SK-N-SH (cell line): Measurements from ENCODE around the gene CADM2. TPM values are rescaled to one million over a fixed set of nuclear protein-coding genes. Genes with fewer than 3 reads are reported as not detected.

Source experiments
- CTCF ChIA-PET: fragments of 300-600, 350-600 bp; formaldehyde crosslinking; extraction: SDS; loops from one replicate; lab custom pipeline; 2021; lab: Yijun Ruan, JAX
- POLR2A ChIA-PET: fragments of 350-600 bp; sonication (Branson Sonifier 250); formaldehyde crosslinking; extraction: SDS; loops from one replicate; lab custom pipeline; 2020; ENCODE audit warnings: antibody characterized with exemption, inconsistent platforms; lab: Yijun Ruan, JAX
- DNase-seq: peaks from one replicate; pipeline ENCODE4 v3.0.0; 2012
- H2AFZ ChIP-seq: fragments of 200-600 bp; sonication (generic); 2 replicates; pipeline ENCODE4 v1.8.1; 2016; ENCODE audit warnings: antibody characterized with exemption, mild to moderate bottlenecking, low read depth
- H3F3A ChIP-seq: fragments of 200-600 bp; sonication (generic); replicated peaks from 2 replicates; pipeline ENCODE3; 2016; ENCODE audit warnings: antibody characterized with exemption, mild to moderate bottlenecking; ENCODE audit not compliant: insufficient read depth
- H3K27ac ChIP-seq, 2 experiments: fragments of 200-500 bp in 1 of 2; fragments of 200-600 bp in 1 of 2; sonication (Bioruptor generic) in 1 of 2; sonication (generic), shearing (Covaris generic) in 1 of 2; 2 replicates each; pipeline versions ENCODE4 v1.5.1 to v1.6.1; 2014 to 2016; ENCODE audit warnings: low read depth in 2 of 2, inconsistent platforms in 1 of 2, low read length in 1 of 2, mild to moderate bottlenecking in 1 of 2, mixed read lengths in 1 of 2
- H3K27me3 ChIP-seq: fragments of 200-600 bp; sonication (generic), shearing (Covaris generic); 2 replicates; pipeline ENCODE4 v1.6.1; 2016; ENCODE audit warnings: mixed run types; ENCODE audit not compliant: insufficient read depth
- H3K36me3 ChIP-seq, 2 experiments: fragments of 200-500 bp in 1 of 2; fragments of 200-600 bp in 1 of 2; sonication (Bioruptor generic) in 1 of 2; sonication (generic) in 1 of 2; replicated peaks in 1 of 2; 2 replicates each; pipeline versions ENCODE3 to v1.5.1; 2014 to 2016; ENCODE audit warnings: low read length in 1 of 2, mild to moderate bottlenecking in 1 of 2; ENCODE audit not compliant: insufficient read depth in 2 of 2, control insufficient read depth in 1 of 2
- H3K4me1 ChIP-seq, 2 experiments: fragments of 200-500 bp in 1 of 2; fragments of 200-600 bp in 1 of 2; sonication (Bioruptor generic) in 1 of 2; sonication (generic), shearing (Covaris generic) in 1 of 2; 2 replicates each; pipeline versions ENCODE4 v1.5.1 to v1.6.1; 2014 to 2016; ENCODE audit warnings: low read depth in 1 of 2, low read length in 1 of 2, mixed run types in 1 of 2; ENCODE audit not compliant: insufficient read depth in 2 of 2, control insufficient read depth in 1 of 2
- H3K4me2 ChIP-seq: fragments of 200-600 bp; sonication (generic), shearing (Covaris generic); 2 replicates; pipeline ENCODE4 v1.6.1; 2017; ENCODE audit warnings: mixed run types
- H3K4me3 ChIP-seq, 2 experiments: fragments of 200-500 bp in 1 of 2; fragments of 200-600 bp in 1 of 2; sonication (Bioruptor generic) in 1 of 2; sonication (generic), shearing (Covaris generic) in 1 of 2; 2 replicates each; pipeline versions ENCODE4 v1.5.1 to v1.8.1; 2014 to 2016; ENCODE audit warnings: low read depth in 2 of 2, inconsistent platforms in 1 of 2, low read length in 1 of 2, mild to moderate bottlenecking in 1 of 2, mixed read lengths in 1 of 2, moderate library complexity in 1 of 2
- H3K79me2 ChIP-seq: fragments of 200-600 bp; sonication (generic); 2 replicates; pipeline ENCODE4 v1.8.1; 2017; ENCODE audit warnings: mild to moderate bottlenecking; ENCODE audit not compliant: insufficient read depth
- H3K9ac ChIP-seq: fragments of 200-600 bp; sonication (generic); 2 replicates; pipeline ENCODE4 v1.6.1; 2017; ENCODE audit warnings: mixed run types
- H3K9me2 ChIP-seq: fragments of 200-600 bp; sonication (generic); 2 replicates; pipeline ENCODE4 v1.6.1; 2017; ENCODE audit warnings: mixed run types
- H3K9me3 ChIP-seq: fragments of 200-600 bp; sonication (generic); 2 replicates; pipeline ENCODE4 v1.6.1; 2017; ENCODE audit warnings: mixed run types, mild to moderate bottlenecking, moderate library complexity
- H4K20me1 ChIP-seq: fragments of 200-600 bp; sonication (generic); 2 replicates; pipeline ENCODE4 v1.6.1; 2017; ENCODE audit warnings: mild to moderate bottlenecking, mixed run types; ENCODE audit not compliant: insufficient read depth
- EP300 ChIP-seq, 2 experiments: IDR thresholded peaks; 2 replicates each; pipeline versions ENCODE4 v1.4.0 to v1.6.1; 2012; ENCODE audit warnings: borderline replicate concordance in 1 of 2, low read depth in 1 of 2, low read length in 1 of 2
- EZH2phosphoT487 ChIP-seq: fragments of 200-600 bp; sonication (generic); IDR thresholded peaks from 2 replicates; pipeline ENCODE4 v1.6.1; 2017; ENCODE audit warnings: low read depth, mixed run types, mild to moderate bottlenecking, antibody characterized with exemption, moderate library complexity, borderline replicate concordance
- FOXJ3 ChIP-seq: sonication (generic); formaldehyde crosslinking; IDR thresholded peaks from 2 replicates; pipeline ENCODE4 v1.5.1; 2020; ENCODE audit warnings: mild to moderate bottlenecking, missing genetic modification reagents
- FOXM1 ChIP-seq: IDR thresholded peaks from 2 replicates; pipeline ENCODE4 v1.4.0; 2012; ENCODE audit warnings: low read depth, mild to moderate bottlenecking
- GABPA ChIP-seq: IDR thresholded peaks from 2 replicates; pipeline ENCODE4 v1.4.0; 2012; ENCODE audit warnings: low read depth, mild to moderate bottlenecking
- GATA2 ChIP-seq: sonication (generic); formaldehyde crosslinking; IDR thresholded peaks from 2 replicates; pipeline ENCODE4 v1.5.0; 2020; ENCODE audit warnings: mild to moderate bottlenecking, missing genetic modification reagents
- IRF3 ChIP-seq: fragments of 150-350 bp; IDR thresholded peaks from 2 replicates; pipeline ENCODE4 v1.6.1; 2016; ENCODE audit warnings: mild to moderate bottlenecking, low read depth, low read length
- JUND ChIP-seq: IDR thresholded peaks from 2 replicates; pipeline ENCODE4 v1.4.0; 2012
- MAX ChIP-seq: IDR thresholded peaks from 2 replicates; pipeline ENCODE4 v1.4.0; 2012; ENCODE audit warnings: low read depth
- MXI1 ChIP-seq: IDR thresholded peaks from 2 replicates; pipeline ENCODE4 v1.6.1; 2012; ENCODE audit warnings: mild to moderate bottlenecking, low read depth, low read length, improper control_type of control experiment
- NFIC ChIP-seq: IDR thresholded peaks from 2 replicates; pipeline ENCODE4 v1.4.0; 2012; ENCODE audit warnings: borderline replicate concordance
- POLR2AphosphoS5 ChIP-seq: IDR thresholded peaks from 2 replicates; pipeline ENCODE4 v1.6.1; 2012; ENCODE audit warnings: low read depth, low read length
- RCOR1 ChIP-seq: fragments of 150-350 bp; IDR thresholded peaks from 2 replicates; pipeline ENCODE4 v1.6.1; 2017; ENCODE audit warnings: antibody characterized with exemption, low read length
- SIN3A ChIP-seq: IDR thresholded peaks from 2 replicates; pipeline ENCODE4 v1.6.1; 2012; ENCODE audit warnings: low read depth, mild to moderate bottlenecking, low read length, moderate library complexity, borderline replicate concordance
- TAF1 ChIP-seq: IDR thresholded peaks from 2 replicates; pipeline ENCODE4 v1.6.1; 2012; ENCODE audit warnings: low read depth, mild to moderate bottlenecking, low read length, moderate library complexity, borderline replicate concordance
- USF1 ChIP-seq: IDR thresholded peaks from 2 replicates; pipeline ENCODE4 v1.4.0; 2012; ENCODE audit warnings: low read depth, borderline replicate concordance
- YY1 ChIP-seq: IDR thresholded peaks from 2 replicates; pipeline ENCODE4 v1.4.0; 2012; ENCODE audit warnings: low read depth, mild to moderate bottlenecking
- WGBS: methylation state at CpG from one replicate; pipeline ENCODE4 v1.1.6; 2017; ENCODE audit warnings: low lambda C conversion rate; 5-methylcytosine and 5-hydroxymethylcytosine counted together
- polyA plus RNA-seq, 3 experiments: library from polyadenylated mRNA; depleted of rRNA; stranded (reverse); fragments of >200 nt; gene quantifications; 2 replicates each; pipeline ENCODE4 v1.2.3, GENCODE V29; 2012

CADM2 gene
- polyA plus RNA-seq, 1 of the 3 experiments (the other 2 are of a cell fraction), result 0.46 TPM

- 21% methylated on average over 10 of the region's 10 CpGs for WGBS
- Histone ChIP-seq H2AFZ (no peak overlapping the region), H3K36me3 (no peaks in the 10 kb centered on the region), H3K4me2 (no peak overlapping the region), H3K4me3 (no peak overlapping the region), H3F3A (no peaks in the 10 kb centered on the region), H3K4me1 (no peaks in the 10 kb centered on the region), H3K27me3 (no peaks in the 10 kb centered on the region), H3K27ac (no peak overlapping the region), H4K20me1 (no peaks in the 10 kb centered on the region), H3K9me2 (no peaks in the 10 kb centered on the region), H3K9me3 (no peaks in the 10 kb centered on the region; the same call in 1 of the 2 replicates), H3K9ac (no peak overlapping the region), H3K79me2 (no peaks in the 10 kb centered on the region)
- POLR2A ChIA-PET, result no interaction called here
- CTCF ChIA-PET, result no interaction called here
- no peak for DNase-seq
- TF ChIP-seq FOXJ3 (CRISPR knock-in tag) (no peak), JUND (no peak), EZH2phosphoT487 (no peak), GATA2 (no peak), EP300 (IDR thresholded peaks at IDR 0.05; ENCODE audit: borderline replicate concordance in 1 of 2, low read depth in 1 of 2, low read length in 1 of 2) (no peak), POLR2AphosphoS5 (no peak)
Measured at GRCh38 chr3:85554153-85554552, 595.4 kb downstream of the CADM2 start.

- no peak for DNase-seq
- no peak overlapping the region for H3K9ac ChIP-seq
- CTCF ChIA-PET, result interaction anchor here (1.3 to 1.4 kb wide), 2 partner anchors 16 to 1012 kb away, joined by 3 read pairs; no protein-coding TSS in a partner anchor
- H3K9me2 ChIP-seq, result no peaks in the 10 kb centered on the region
- no peaks in the 10 kb centered on the region; the same call in 1 of the 2 replicates for H3K9me3 ChIP-seq
- no peak for TF ChIP-seq RCOR1
- TF ChIP-seq USF1, result no peak
- TF ChIP-seq MXI1, result no peak
- no peak for TF ChIP-seq TAF1
- TF ChIP-seq GABPA, result no peak
- TF ChIP-seq SIN3A, result no peak
- no peak for TF ChIP-seq JUND
- TF ChIP-seq NFIC, result no peak
- no peak for TF ChIP-seq IRF3
- no peak for TF ChIP-seq EZH2phosphoT487
- TF ChIP-seq MAX, result no peak
- no peak for TF ChIP-seq YY1
- TF ChIP-seq FOXM1, result no peak
- H3K79me2 ChIP-seq, result no peaks in the 10 kb centered on the region
- no peak overlapping the region for H3K4me2 ChIP-seq
- H3K36me3 ChIP-seq, result no peaks in the 10 kb centered on the region
- H4K20me1 ChIP-seq, result no peaks in the 10 kb centered on the region
- no peaks in the 10 kb centered on the region for H3K27me3 ChIP-seq
- no peaks in the 10 kb centered on the region for H3F3A ChIP-seq
- no peak overlapping the region for H3K27ac ChIP-seq
- no peak overlapping the region for H2AFZ ChIP-seq
- POLR2A ChIA-PET, result no interaction called here
- no peaks in the 10 kb centered on the region for H3K4me1 ChIP-seq
- H3K4me3 ChIP-seq, result no peak overlapping the region
- 36% methylated on average over 7 of the region's 7 CpGs for WGBS
Measured at GRCh38 chr3:85560088-85560785, 601.4 kb downstream of the CADM2 start.
